KMS-11 (cell line): ENCODE data around the gene PCNT.

Experiments used
- H2AFZ ChIP-seq: fragments of 200-600 bp; sonication (generic); 2 replicates; pipeline ENCODE4 v1.6.1; 2016; ENCODE audit warnings: antibody characterized with exemption, mixed run types, low read depth
- H3K27ac ChIP-seq: fragments of 200-600 bp; sonication (generic); 2 replicates; pipeline ENCODE4 v1.6.1; 2016; ENCODE audit warnings: mild to moderate bottlenecking, mixed run types
- H3K27me3 ChIP-seq: fragments of 200-600 bp; sonication (generic); 2 replicates; pipeline ENCODE4 v1.6.1; 2017; ENCODE audit warnings: mild to moderate bottlenecking, low read depth, mixed run types, moderate library complexity; ENCODE audit not compliant: insufficient read depth
- H3K36me3 ChIP-seq: fragments of 200-600 bp; sonication (generic); 2 replicates; pipeline ENCODE4 v1.6.1; 2017; ENCODE audit warnings: mild to moderate bottlenecking, mixed run types; ENCODE audit not compliant: insufficient read depth
- H3K4me1 ChIP-seq: fragments of 200-600 bp; sonication (generic); 2 replicates; pipeline ENCODE4 v1.6.1; 2016; ENCODE audit warnings: mild to moderate bottlenecking, low read depth, mixed run types; ENCODE audit not compliant: poor library complexity, severe bottlenecking
- H3K4me2 ChIP-seq: fragments of 200-600 bp; sonication (generic); 2 replicates; pipeline ENCODE4 v1.7.0; 2016; ENCODE audit warnings: mild to moderate bottlenecking, mixed run types
- H3K4me3 ChIP-seq: fragments of 200-600 bp; sonication (generic); IDR thresholded peaks from 2 replicates; pipeline ENCODE4 v1.6.1; 2017; ENCODE audit warnings: low read depth, low read length, mixed read lengths; ENCODE audit not compliant: insufficient read depth
- H3K79me2 ChIP-seq: fragments of 200-600 bp; sonication (generic); 2 replicates; pipeline ENCODE4 v1.6.1; 2016; ENCODE audit warnings: low read depth, mixed run types; ENCODE audit not compliant: insufficient read depth
- H3K9ac ChIP-seq: fragments of 200-600 bp; sonication (generic); 2 replicates; pipeline ENCODE4 v1.6.1; 2016; ENCODE audit warnings: mild to moderate bottlenecking, mixed run types
- H4K20me1 ChIP-seq: fragments of 200-600 bp; sonication (generic); 2 replicates; pipeline ENCODE4 v1.6.1; 2016; ENCODE audit warnings: mild to moderate bottlenecking, mixed run types; ENCODE audit not compliant: insufficient read depth
- CTCF ChIP-seq: fragments of 200-600 bp; sonication (generic); conservative IDR thresholded peaks from 2 replicates; pipeline ENCODE4 v1.6.1; 2017; ENCODE audit warnings: low read depth, mild to moderate bottlenecking, antibody characterized with exemption, low read length, moderate library complexity, mixed read lengths

PCNT gene

GRCh38 chr21:46347791-46348381 is 23.9 kb downstream of the PCNT start:
- H3K4me2 ChIP-seq: no peak overlapping the region
- no peaks in the 10 kb centered on the region for H3K27me3 ChIP-seq
- no peaks in the 10 kb centered on the region for H3K4me1 ChIP-seq
- no peak; the same call in 1 of the 2 replicates for TF ChIP-seq CTCF
- no peaks in the 10 kb centered on the region for H4K20me1 ChIP-seq
- H3K27ac ChIP-seq: no peak overlapping the region
- no peak overlapping the region for H3K9ac ChIP-seq
- H3K36me3 ChIP-seq: peaks cover 7% of the 10 kb centered on the region; the same call in 1 of the 2 replicates
- H3K79me2 ChIP-seq: peaks cover 6% of the 10 kb centered on the region; the same call in 1 of the 2 replicates
- no peak overlapping the region for H2AFZ ChIP-seq
- H3K4me3 ChIP-seq: no peak overlapping the region

GRCh38 chr21:46349134-46349760 is 25.3 kb downstream of the PCNT start:
- H3K9ac ChIP-seq: no peak overlapping the region

GRCh38 chr21:46350571-46350970 is 26.6 kb downstream of the PCNT start:
- Histone ChIP-seq H3K4me2 (no peak overlapping the region), H4K20me1 (no peaks in the 10 kb centered on the region), H3K4me3 (no peak overlapping the region), H3K27ac (no peak overlapping the region), H3K36me3 (peaks cover 7% of the 10 kb centered on the region; the same call in 1 of the 2 replicates), H3K27me3 (no peaks in the 10 kb centered on the region), H3K9ac (no peak overlapping the region), H3K4me1 (peaks cover 7% of the 10 kb centered on the region), H3K79me2 (no peaks in the 10 kb centered on the region; the same call in 1 of the 2 replicates), H2AFZ (no peak overlapping the region)
- TF ChIP-seq CTCF: no peak

More at GRCh38 chr21:46349134-46349760, 25.3 kb downstream of the PCNT start:
- H3K27me3 ChIP-seq: no peaks in the 10 kb centered on the region
- no peak overlapping the region for H3K27ac ChIP-seq
- no peak overlapping the region for H3K4me2 ChIP-seq
- H2AFZ ChIP-seq: no peak overlapping the region
- peaks cover 7% of the 10 kb centered on the region; the same call in 1 of the 2 replicates for H3K36me3 ChIP-seq
- no peaks in the 10 kb centered on the region for H3K4me1 ChIP-seq
- H4K20me1 ChIP-seq: no peaks in the 10 kb centered on the region
- H3K4me3 ChIP-seq: no peak overlapping the region
- peaks cover 2% of the 10 kb centered on the region; the same call in 1 of the 2 replicates for H3K79me2 ChIP-seq
- TF ChIP-seq CTCF: no peak

- no peak for TF ChIP-seq CTCF
- Histone ChIP-seq H4K20me1 (no peaks in the 10 kb centered on the region), H3K4me2 (no peak overlapping the region), H3K27me3 (no peaks in the 10 kb centered on the region), H3K27ac (no peak overlapping the region), H3K4me3 (no peak overlapping the region), H2AFZ (no peak overlapping the region), H3K36me3 (peaks cover 7% of the 10 kb centered on the region; the same call in 1 of the 2 replicates), H3K79me2 (no peaks in the 10 kb centered on the region), H3K4me1 (peaks cover 11% of the 10 kb centered on the region), H3K9ac (no peak overlapping the region)
Observed at GRCh38 chr21:46350981-46351380, 27.0 kb downstream of the PCNT start.
